Skin of body (tissue), 2 donors: ENCODE measurements around the gene PHF11. TPM values are rescaled to one million over a fixed set of nuclear protein-coding genes. Genes with fewer than 3 reads are reported as not detected.
A peak's percentile ranks its signal among the peaks of the same experiment; 100 is the strongest.
"Not testable (repeated sequence)": the region's sequence is repeated elsewhere in the genome, so short reads cannot be mapped to it uniquely, and the experiment has no call there.

Experiments
- DNase-seq: peaks from one replicate; lab custom pipeline; 2025; lab: John Stamatoyannopoulos, UW
- total RNA-seq: library from RNA; depleted of rRNA; stranded (reverse); fragments of >200 nt; gene quantifications from one replicate; pipeline ENCODE4 v1.2.3, GENCODE V29; 2014

Gene PHF11
- 20.7 TPM for total RNA-seq

DNA sequence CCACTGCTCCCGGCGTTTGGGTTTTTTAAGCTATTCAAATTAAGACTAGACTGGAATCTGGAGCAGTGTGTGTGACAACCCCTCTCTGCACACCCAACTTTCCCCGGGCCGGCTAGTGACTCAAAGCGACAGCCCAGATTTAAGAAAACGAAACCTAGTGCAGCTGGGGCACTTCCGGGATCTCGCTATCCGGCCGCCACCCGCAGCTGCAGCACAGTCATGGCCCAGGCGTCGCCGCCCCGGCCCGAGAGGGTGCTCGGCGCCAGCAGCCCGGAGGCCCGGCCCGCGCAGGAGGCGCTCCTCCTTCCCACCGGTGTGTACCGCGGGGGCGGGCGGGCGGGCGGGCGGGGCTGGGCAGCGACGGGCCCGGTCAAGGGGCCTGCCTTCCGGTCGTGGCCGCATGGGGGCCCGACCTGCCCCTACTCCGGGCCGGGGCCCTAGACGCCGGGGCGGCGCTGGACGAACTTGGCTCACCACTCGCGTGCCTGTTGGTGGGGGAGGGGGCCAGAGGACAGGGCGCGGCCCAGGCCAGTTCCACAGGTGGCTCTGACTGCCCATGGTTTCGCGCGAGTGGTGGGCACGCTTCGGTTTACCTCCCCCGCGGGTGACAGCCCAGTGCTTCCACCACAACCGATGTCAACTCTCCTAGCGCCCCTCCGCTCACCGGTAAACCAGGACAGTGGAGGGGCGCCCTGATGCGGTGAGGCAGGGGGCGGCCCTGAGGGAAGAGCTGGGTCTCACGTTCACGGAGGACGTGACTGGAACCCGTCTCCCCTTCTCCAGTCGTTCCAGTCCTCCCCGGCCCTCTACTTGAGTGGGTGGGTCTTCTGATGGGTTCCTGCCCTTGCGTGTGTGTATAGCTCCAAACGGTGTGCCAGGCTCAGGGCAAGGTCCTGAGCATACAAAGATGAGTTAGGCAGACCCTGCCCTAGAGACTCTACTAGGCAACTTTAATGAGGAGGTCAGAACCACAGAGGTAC lies at the start of gene PHF11:
TSS of gene PHF11 (plus strand) at position 171 of the 980 bp plus-strand sequence. CDS start at position 220, 49 bp downstream.
- DNase-seq = peak; percentile 47

DNA sequence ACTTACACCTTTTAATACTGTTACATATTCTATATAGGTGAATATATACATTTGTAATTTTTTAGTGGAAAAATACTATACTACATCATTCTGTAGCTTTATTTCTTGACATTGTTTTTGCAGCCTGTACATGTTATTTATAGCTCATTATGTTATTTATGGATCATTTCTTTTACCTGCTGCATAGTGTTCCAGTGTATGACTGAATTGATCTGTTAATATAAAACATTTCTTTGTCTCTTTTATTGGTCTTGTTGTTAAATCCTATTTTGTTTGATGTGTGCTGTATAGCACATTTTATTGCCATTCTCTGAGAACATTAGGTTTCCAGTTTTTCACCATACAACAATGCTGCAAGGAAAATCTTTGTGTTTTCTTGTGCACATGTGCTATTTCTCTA lies 49.3 kb upstream of the PHF11 start:
- no peak for DNase-seq

DNA sequence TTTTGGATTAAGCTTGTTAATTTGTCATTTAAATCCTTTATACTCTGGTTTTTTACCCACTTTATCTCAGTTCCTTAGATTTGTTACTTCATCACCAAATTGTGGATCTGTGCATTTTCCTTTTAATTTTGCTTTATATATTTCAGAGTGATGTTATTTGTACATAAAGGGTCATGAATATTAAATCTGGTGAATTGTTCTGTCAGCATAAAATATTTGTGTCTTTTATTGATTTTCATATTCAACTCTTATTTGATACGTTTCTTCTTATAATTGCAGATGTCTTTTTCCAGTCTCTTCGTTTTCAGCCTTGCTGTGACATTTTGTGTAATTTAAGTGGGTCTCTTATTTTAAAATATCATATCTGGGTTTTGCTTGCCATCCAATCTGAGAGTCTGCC lies 47.0 kb upstream of the PHF11 start:
- DNase-seq = no peak

DNA sequence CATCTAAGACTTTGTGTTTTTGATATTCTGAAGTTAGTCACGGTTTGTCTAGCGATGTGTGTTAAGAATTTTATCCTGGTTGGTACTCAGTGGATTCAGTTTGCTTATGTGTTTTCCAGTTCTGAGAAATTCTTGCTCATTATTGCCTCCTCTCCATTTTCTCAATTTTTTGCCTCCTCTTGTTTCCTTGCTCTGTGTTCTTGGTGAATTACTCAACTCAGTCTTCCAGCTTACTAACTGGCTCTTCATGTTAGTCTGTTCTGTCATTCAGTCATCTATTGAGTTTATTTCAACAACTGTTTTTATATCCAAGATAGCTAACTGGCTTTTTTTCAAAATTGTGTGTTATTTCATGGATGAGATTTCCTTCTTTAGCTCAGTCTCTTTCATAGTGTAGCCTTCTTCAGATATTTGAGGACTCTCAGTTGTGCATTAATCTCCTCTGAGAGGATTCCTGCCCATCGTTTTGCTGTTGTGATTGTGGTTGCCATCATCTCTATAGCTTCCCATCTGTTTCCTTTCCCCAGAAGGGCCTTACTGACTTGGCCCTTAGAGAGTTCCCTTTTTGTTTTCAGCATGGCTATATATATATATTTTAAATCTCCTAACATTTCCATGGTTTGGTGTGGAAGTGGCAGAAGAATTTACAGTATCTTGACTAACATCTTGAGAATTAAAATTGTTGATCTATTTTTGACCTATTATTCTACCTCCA lies 45.5 kb upstream of the PHF11 start:
- DNase-seq = no peak

DNA sequence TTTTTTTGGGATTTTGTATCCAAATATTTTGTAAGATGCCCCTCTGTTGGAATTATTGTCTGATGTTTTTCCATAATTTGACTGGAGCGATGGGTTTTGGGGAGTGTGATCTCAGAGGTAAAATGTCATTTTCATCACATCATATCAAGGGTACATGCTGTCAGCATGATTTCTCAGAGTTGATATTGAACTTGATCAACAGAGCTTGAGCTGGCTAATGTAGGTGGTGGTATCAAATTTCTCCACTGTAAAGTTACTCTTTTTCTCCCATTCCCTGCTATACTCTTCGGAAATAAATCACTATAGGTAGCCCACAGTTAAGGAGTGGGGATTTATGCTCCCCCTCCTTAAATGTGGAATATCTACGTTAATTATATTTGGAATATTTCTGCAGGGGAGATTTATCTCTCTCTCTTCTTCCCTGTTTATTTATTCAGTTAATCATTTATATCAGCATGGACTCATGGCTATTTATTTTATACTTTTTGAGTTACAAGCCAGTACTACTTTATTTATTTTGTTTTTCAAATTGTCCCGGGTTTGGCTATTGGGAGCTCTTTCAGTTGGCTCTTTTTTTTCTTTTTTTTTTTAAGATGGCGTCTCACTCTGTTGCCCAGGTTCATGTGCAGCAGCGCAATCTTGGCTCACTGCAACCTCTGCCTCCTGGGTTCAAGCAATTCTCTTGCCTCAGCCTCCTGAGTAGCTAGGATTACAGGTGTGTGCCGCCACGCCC lies 42.9 kb upstream of the PHF11 start:
- DNase-seq = no peak

DNA sequence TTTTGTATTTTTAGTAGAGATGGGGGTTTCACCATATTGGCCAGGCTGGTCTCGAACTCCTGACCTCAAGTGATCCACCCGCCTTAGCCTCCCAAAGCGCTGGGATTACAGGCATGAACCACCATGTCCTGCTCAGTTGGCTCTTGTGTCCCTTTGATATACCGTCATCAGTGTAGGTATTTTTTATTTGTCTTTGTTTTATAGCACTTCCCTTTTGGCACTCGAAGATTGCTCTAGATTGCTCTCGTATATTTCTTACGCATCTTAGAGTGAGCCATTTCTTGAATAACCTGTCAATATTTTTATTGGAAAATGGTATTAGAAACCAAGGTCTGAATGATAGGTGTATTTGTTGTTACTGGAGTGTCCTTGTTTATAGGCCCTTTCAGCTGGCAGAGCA lies 42.3 kb upstream of the PHF11 start:
- no peak for DNase-seq

DNA sequence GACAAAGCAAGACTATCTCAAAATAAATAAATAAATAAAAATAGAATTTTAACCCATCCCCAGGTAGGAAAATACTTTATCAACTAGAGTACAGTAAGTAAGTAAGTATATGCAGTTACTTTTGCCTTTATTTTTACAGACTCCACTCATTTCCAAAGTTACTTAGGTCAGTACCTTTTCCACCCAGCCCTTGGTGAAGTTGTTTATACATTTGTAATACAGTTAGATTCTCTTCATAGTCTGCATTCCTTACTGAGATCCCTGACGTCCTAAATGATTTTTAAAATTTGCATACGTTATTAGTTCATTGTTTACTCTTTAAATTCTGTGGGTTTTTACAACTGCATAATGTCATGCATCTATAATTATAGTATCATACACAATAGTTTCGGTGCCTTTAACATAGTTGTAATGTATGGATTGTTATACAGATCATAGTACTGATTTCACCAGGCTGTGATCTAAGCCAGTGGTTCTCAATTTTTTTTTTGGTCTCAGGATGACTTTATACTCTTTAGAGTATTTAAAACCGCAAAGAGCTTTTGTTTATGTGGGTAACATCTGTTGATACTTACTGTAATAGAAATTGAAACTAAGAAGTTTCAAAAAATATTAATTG lies 41.3 kb upstream of the PHF11 start:
- no peak for DNase-seq

DNA sequence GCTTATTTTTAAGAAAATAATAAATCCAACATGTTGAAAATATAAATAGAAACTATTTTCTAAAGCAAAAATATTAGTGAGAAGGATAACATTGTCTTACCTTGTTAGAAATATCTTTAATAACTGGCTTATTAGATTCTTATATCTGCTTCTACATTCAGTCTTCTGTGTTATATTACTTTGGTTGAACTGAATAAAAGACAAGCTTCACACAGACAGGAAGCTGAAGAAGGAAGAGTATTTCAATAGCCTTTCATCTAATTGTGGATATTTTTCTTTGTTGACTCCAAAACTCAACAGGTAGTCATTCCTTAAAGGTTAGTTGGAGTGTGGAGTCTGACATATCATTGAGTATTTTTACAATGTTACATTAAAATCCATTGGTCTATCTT lies 40.8 kb upstream of the PHF11 start:
- no peak for DNase-seq

DNA sequence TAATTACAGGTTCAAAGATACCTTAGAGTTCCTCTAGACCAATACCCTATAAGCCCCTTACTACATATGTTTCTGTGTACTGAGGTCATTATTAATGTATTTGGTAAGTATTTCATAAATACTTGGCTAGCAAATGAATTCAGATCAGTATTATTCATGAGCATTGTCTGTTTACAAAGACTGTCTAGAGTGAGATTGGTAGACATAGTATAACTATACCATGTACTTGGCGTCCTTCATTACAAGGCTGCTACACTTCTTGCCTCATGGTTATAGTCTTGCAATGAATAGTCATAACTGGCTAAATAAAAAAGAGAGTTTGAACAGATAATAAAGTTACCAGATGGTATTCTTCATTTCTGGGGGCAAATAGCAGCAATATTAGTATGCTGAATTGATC lies 39.6 kb upstream of the PHF11 start:
- no peak for DNase-seq

DNA sequence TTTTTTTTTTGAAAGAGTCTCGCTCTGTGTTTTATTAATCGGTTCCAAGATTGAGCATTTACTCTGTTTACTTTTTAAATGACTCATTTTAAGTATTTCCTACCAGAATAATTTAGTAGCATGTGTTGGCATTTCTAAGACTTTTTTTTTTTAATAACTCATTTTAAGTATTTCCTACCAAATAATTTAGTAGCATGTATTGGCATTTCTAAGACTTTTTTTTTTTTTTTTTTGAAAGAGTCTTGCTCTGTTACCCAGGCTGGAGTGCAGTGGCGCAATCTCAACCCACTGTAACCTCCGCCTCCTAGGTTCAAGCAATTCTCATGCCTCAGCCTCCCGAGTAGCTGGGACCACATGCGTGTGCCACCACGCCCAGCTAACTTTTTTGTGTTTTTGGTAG lies 38.5 kb upstream of the PHF11 start:
- no peak for DNase-seq

DNA sequence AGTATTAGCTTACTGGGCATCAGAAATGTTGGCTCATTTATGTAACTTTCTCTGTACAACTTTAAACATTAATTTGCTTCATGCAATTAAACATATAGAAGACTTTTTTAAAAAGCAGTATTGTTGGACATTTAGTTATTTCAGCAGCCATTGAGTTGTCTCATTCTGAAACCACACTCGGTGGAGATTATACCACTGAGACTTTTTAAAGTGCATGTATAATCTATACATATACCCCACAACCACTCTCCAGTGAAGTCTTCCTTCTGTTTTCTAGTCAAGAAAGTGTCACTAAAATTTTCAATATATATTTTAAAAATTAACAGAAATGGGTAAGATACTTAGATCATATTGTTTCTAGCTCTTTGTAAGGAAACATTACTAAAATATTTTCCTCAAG lies 36.2 kb upstream of the PHF11 start:
- no peak for DNase-seq

DNA sequence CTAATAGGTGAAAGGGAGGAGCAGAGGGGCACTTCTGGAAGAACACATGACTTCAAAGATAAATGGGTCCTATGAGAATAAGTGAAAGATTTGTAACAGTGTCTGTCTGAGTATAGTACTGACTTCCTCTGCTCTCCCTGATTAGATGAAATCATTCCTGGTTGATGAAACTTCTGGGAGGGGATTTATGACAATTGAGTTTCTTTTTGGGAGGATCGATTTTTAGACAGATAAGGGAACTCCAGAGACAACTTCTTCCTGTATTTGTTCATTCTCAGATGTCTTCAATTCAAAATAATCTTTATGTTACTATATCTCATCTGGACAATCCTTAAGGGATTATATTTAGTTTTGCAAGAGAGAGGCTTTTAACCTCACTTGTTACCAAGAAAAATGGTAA lies 31.7 kb upstream of the PHF11 start:
- DNase-seq = peak; percentile 2

DNA sequence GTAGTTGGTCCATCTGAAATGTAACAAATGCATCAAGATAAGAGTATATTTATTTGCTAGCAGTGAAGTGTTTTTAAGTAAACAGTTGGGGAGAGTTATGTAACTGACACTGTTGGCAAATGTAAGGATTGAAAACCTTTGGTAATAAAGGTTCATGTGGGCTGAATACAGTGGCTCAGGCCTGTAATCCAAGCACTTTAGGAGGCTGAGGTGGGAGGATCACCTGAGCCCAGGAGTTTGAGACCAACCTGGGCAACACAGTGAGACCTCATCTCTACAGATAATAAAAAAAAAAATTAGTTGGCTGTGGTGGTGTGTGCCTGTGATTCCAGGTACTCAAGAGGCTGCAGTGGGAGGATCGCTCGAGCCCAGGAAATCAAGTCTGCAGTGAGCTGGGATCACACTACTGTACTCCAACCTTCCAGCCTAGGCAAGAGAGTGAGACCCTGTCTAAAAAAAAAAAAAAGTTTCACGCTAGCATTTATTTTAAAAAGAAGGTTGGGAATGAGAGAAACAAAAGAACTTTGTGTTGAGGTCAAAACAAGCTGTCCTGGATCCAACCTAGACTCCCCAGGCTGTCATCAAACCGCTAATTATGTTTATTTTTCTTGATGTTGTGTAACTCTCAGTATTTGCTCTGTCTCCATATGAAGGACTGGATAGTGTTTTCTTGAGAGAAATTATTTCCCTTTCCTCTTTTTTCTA lies 31.0 kb upstream of the PHF11 start:
- DNase-seq = no peak

DNA sequence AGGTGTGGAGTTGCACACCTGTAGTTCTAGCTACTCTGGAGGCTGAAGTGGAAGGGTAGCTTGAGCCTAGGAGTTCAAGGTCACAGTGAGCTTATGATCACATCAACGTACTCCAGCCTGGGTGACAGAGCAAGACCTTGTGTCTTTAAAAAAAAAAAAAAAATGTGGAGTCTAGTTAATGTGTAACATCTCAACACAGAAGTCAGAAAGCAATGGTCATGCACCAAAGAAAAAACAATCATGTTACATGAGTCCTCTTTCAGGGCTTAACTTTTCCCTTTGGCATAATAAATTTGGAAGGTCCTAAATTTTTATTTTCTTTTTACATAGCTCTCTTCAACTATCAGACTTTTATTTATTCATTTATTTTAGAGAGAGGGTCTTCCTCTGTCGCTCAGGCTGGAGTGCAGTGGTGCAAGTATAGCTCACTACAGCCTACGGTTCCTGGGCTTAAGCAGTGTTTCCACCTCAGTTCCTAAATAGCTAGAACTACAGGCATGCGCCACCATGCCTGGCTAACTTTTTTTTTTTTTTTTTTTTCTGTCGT lies 29.4 kb upstream of the PHF11 start:
- no peak for DNase-seq

DNA sequence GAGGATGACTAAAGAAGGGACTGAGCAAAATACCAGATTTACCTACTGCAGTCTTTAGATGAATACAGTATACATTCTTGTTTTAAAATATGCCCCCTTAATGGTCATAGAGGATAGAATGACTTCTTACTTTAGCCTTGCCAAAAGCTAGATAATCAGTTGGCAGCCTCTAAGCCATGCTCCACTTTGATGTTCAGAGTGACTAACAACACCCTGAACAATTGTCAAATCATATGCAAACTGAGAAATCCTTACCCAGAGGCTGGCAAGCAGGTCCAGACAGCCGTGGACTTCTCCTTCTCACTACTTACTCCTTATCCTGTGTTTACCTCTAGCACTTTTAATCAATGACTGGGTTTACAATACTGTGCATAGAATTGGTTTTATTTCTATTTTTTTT lies 23.6 kb upstream of the PHF11 start:
- no peak for DNase-seq

DNA sequence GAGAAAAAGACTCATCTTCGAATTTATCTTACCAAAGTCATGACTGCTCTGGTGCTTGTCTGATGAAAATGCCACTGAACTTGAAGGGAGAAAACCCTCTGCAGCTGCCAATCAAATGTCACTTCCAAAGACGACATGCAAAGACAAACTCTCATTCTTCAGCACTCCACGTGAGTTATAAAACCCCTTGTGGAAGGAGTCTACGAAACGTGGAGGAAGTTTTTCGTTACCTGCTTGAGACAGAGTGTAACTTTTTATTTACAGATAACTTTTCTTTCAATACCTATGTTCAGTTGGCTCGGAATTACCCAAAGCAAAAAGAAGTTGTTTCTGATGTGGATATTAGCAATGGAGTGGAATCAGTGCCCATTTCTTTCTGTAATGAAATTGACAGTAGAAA lies 19.2 kb upstream of the PHF11 start:
- DNase-seq = no peak

DNA sequence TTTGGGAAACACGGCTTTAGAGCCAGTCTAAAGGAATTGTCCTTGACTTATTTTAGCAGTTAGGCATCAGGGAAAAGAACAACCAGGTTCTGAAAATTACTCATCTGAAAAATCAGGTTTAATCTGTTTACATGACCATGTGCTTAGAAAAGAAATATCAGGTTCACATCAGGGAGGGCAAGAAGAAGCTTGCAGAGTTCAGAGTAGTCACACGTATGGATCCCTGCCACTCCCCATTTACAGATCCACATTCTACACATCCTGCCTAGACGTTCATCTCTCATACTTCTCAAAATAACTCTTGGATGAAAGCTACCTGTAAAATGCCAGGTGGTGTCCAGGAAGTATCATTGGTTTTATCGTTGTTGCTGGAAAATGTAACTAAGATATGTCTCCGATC lies 14.0 kb upstream of the PHF11 start:
- DNase-seq = no peak

DNA sequence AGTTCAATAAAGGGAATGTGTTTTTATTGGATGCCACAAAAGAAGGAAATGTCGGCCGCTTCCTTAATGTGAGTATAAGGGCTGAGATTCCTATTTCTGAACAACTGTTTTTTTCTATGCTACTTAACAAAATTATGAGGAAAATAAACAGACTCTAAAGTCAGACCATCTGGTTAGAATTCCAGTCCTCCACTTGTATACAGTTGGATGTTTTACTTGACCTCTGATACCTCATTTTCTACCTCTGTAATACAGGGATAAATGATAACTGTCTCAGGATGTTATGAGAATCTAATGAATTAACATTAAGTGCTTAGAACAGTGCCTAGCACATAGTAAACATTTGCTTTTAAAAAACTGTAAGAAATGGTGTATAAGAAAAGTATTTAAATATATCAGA lies 7.2 kb upstream of the PHF11 start:
- no peak for DNase-seq

DNA sequence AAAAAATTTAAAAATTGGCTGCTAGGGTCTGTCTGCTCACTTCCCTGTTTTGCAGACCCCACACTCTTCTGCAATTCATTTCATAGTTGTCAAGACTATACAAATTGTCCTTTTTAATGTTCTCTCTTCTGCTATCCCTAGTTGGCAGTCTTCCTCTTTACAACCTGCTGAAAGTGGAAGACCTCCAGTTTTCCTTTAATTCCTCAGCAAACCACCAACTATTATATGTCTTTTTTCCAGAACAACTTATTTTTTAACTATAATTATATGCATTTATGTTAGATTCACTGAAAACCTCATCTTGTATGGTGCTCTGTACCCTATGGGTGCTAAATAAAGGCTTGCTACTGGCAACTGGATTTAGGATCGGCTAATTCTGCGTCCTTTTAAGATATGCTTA lies 1.1 kb upstream of the PHF11 start:
- no peak for DNase-seq

DNA sequence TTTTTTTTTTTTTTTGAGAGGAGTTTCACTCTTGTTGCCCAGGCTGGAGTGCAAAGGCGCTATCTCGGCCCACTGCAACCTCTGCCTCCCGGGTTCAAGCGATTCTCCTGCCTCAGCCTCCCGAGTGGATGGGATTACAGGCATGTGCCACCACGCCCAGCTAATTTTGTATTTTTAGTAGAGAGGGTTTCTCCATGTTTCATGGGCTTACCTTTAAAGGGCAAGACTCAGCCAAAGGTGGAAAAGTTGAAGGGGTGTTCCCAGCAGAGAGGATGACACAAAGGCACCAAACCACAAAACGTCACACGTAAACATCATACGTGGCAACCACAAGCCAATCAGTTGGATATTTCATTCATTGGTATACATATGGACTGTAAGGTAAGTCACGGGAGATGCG lies 1.1 kb downstream of the PHF11 start:
- DNase-seq = not testable (repeated sequence)

DNA sequence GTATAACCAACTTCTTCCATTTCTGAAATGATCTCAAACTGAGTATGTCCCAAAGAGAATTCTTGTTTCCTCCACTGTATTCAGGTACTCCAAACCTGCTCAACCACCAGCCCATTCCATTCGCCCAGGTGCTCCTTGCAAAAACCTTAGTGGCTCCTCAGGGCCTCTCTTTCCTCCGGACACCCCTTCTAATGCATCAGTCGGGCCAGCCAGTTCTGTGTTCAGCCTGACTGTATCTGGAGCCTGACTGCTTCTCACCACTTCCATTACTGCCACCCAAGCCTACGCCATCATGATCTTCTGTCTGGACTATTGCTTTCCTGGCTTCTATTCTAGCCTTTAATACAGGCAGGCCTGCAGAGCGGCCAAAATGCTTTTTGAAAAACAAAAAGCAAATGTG lies 1.5 kb downstream of the PHF11 start:
- no peak for DNase-seq
